Neuronal stem cell (in vitro differentiated cells): ENCODE results near the gene MYL9.

Experiments used
- DNase-seq: peaks from one replicate; pipeline ENCODE4 v3.0.0-alpha.2; 2013; ENCODE audit warnings: low spot score
- H2AFZ ChIP-seq: one replicate; pipeline ENCODE4 v1.6.1; 2013; ENCODE audit warnings: mild to moderate bottlenecking, low read length, inconsistent platforms
- H2AK5ac ChIP-seq: 2 replicates; pipeline ENCODE4 v1.6.1; 2013; ENCODE audit warnings: low read depth, mild to moderate bottlenecking, inconsistent platforms, low read length, moderate library complexity, mixed read lengths
- H2BK120ac ChIP-seq: 2 replicates; pipeline ENCODE4 v1.6.1; 2013; ENCODE audit warnings: low read depth, mild to moderate bottlenecking, inconsistent platforms, low read length, moderate library complexity, mixed read lengths
- H2BK12ac ChIP-seq: one replicate; pipeline ENCODE4 v1.6.1; 2013; ENCODE audit warnings: low read length, inconsistent platforms
- H2BK15ac ChIP-seq: 2 replicates; pipeline ENCODE4 v1.6.1; 2013; ENCODE audit warnings: mild to moderate bottlenecking, low read length, inconsistent platforms, mixed read lengths
- H2BK5ac ChIP-seq: one replicate; pipeline ENCODE4 v1.6.1; 2013; ENCODE audit warnings: inconsistent platforms, mild to moderate bottlenecking, low read length, moderate library complexity
- H3K14ac ChIP-seq: one replicate; pipeline ENCODE4 v1.6.1; 2013; ENCODE audit warnings: low read length, inconsistent platforms
- H3K18ac ChIP-seq: 2 replicates; pipeline ENCODE4 v1.6.1; 2013; ENCODE audit warnings: low read length, inconsistent platforms
- H3K23ac ChIP-seq: 2 replicates; pipeline ENCODE4 v1.6.1; 2013; ENCODE audit warnings: low read depth, mild to moderate bottlenecking, mixed read lengths, low read length, inconsistent platforms; ENCODE audit not compliant: poor library complexity
- H3K27ac ChIP-seq: replicated peaks from 3 replicates; pipeline ENCODE4 v1.5.1; 2013; ENCODE audit warnings: low read length, inconsistent platforms
- H3K27me3 ChIP-seq, 3 experiments: 2 replicates each; pipeline ENCODE4 v1.6.1; 2013; ENCODE audit warnings: low read length in 3 of 3, mild to moderate bottlenecking in 2 of 3, inconsistent platforms in 1 of 3, low read depth in 1 of 3, mixed read lengths in 1 of 3, moderate library complexity in 1 of 3; ENCODE audit not compliant: control insufficient read depth in 3 of 3, insufficient read depth in 3 of 3
- H3K36me3 ChIP-seq, 2 donors: replicated peaks in 1 of 2; 2 replicates each; pipeline ENCODE4 v1.6.1; 2013; ENCODE audit warnings: low read length in 2 of 2; ENCODE audit not compliant: control insufficient read depth in 2 of 2, insufficient read depth in 2 of 2
- H3K4ac ChIP-seq: 2 replicates; pipeline ENCODE4 v1.6.1; 2013; ENCODE audit warnings: inconsistent platforms, mild to moderate bottlenecking, low read length, moderate library complexity
- H3K4me1 ChIP-seq, 2 donors: 1 replicate in 1 of 2; 2 replicates in 1 of 2; pipeline ENCODE4 v1.6.1; 2013; ENCODE audit warnings: low read length in 2 of 2, low read depth in 1 of 2; ENCODE audit not compliant: control insufficient read depth in 2 of 2, insufficient read depth in 1 of 2
- H3K4me2 ChIP-seq: one replicate; pipeline ENCODE4 v1.6.1; 2013; ENCODE audit warnings: mild to moderate bottlenecking, low read length, inconsistent platforms; ENCODE audit not compliant: insufficient read depth, poor library complexity, severe bottlenecking
- H3K4me3 ChIP-seq, 2 donors: 2 replicates each; pipeline ENCODE4 v1.5.1; 2013; ENCODE audit warnings: low read length in 2 of 2, mild to moderate bottlenecking in 2 of 2, inconsistent platforms in 1 of 2, moderate library complexity in 1 of 2
- H3K79me1 ChIP-seq: one replicate; pipeline ENCODE4 v1.6.1; 2013; ENCODE audit warnings: low read depth, mild to moderate bottlenecking, inconsistent platforms, low read length, moderate library complexity
- H3K9ac ChIP-seq: one replicate; pipeline ENCODE4 v1.6.1; 2013; ENCODE audit warnings: mild to moderate bottlenecking, low read depth, low read length, inconsistent platforms; ENCODE audit not compliant: poor library complexity
- H3K9me3 ChIP-seq, 2 donors: replicated peaks in 1 of 2; 2 replicates each; pipeline versions ENCODE3 to v1.6.1; 2013; ENCODE audit warnings: low read length in 2 of 2, mild to moderate bottlenecking in 2 of 2, inconsistent platforms in 1 of 2, low read depth in 1 of 2, mixed read lengths in 1 of 2, moderate library complexity in 1 of 2; ENCODE audit not compliant: control insufficient read depth in 2 of 2, insufficient read depth in 1 of 2
- H4K8ac ChIP-seq: one replicate; pipeline ENCODE4 v1.6.1; 2013; ENCODE audit warnings: low read depth, mild to moderate bottlenecking, inconsistent platforms, low read length, moderate library complexity
- H4K91ac ChIP-seq: one replicate; pipeline ENCODE4 v1.6.1; 2013; ENCODE audit warnings: low read length, low read depth, mild to moderate bottlenecking, inconsistent platforms; ENCODE audit not compliant: poor library complexity
- WGBS, 2 donors: extraction: QIAGEN DNeasy Blood & Tissue Kit; methylation state at CpG; one replicate each; pipeline ENCODE4 v1.1.7; 2013; ENCODE audit warnings: missing lambda C conversion rate in 2 of 2, mixed read lengths in 1 of 2; ENCODE audit not compliant: insufficient read length in 2 of 2, insufficient replicate concordance in 1 of 2; ENCODE audit errors: extremely low coverage in 2 of 2; 5-methylcytosine and 5-hydroxymethylcytosine counted together

The MYL9 gene

GRCh38 chr20:36574366-36575135 is 33.2 kb downstream of the MYL9 start:
- Histone ChIP-seq H4K8ac (no peak overlapping the region), H2BK5ac (peak overlapping the region; percentile 91), H3K27me3 (no peaks in the 10 kb centered on the region), H2BK15ac (peak overlapping the region; percentile 82), H2AK5ac (peak overlapping the region; percentile 95), H3K4ac (peak overlapping the region; percentile 80), H2BK12ac (no peak overlapping the region), H3K4me3 (peak overlapping the region; percentile 92 to 94), H2AFZ (peak overlapping the region; percentile 90), H2BK120ac (peak overlapping the region; percentile 99), H3K36me3 (peaks cover 9 to 29% of the 10 kb centered on the region in 2 donors), H3K79me1 (peaks cover 14% of the 10 kb centered on the region), H3K4me1 (peaks cover 16 to 22% of the 10 kb centered on the region in 2 donors), H3K18ac (peak overlapping the region; percentile 99), H4K91ac (peak overlapping the region; percentile 56), H3K27ac (peak overlapping the region; percentile 62), H3K23ac (peak overlapping the region; percentile 52), H3K9ac (peak overlapping the region; percentile 98), H3K9me3 (no peaks in the 10 kb centered on the region), H3K4me2 (peak overlapping the region; percentile 90), H3K14ac (peak overlapping the region; percentile 91)
- no CpG with 5 or more reads among the region's 69 CpGs for WGBS, 2 donors
- DNase-seq, result peak; percentile 48

DNA sequence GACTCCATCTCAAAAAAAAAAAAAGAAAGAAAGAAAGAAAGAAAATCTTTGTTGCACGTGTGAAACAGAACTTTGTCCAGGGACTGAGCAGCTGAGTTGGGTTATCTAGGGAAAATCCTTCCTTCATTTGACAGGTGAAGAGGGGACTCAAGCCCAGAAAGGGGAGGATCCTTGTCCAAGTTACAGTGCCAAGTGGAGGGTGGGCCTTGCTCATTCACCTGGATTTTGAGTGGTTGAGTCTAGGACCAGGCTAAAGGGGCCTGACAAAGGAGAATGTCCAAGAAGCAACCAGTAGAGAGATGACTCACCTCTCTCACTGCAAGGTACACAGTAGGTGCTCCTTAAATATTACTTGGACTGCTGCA is 34.7 kb downstream of the MYL9 start:
- Histone ChIP-seq H3K4me1 (peaks cover 16 to 21% of the 10 kb centered on the region in 2 donors), H3K9ac (no peak overlapping the region), H3K4me2 (no peak overlapping the region), H2BK12ac (no peak overlapping the region), H2AFZ (no peak overlapping the region), H2BK15ac (no peak overlapping the region), H3K27ac (no peak overlapping the region), H3K14ac (no peak overlapping the region), H3K36me3 (peaks cover 20 to 43% of the 10 kb centered on the region in 2 donors), H3K4me3 (no peak overlapping the region), H4K91ac (no peak overlapping the region), H3K18ac (no peak overlapping the region), H3K9me3 (no peaks in the 10 kb centered on the region), H3K4ac (no peak overlapping the region), H2AK5ac (no peak overlapping the region), H3K27me3 (no peaks in the 10 kb centered on the region), H2BK5ac (no peak overlapping the region), H3K79me1 (peaks cover 19% of the 10 kb centered on the region), H2BK120ac (no peak overlapping the region), H3K23ac (no peak overlapping the region), H4K8ac (no peak overlapping the region)
- no CpG with 5 or more reads among the region's 1 CpG for WGBS, 2 donors
- DNase-seq, result no peak

DNA sequence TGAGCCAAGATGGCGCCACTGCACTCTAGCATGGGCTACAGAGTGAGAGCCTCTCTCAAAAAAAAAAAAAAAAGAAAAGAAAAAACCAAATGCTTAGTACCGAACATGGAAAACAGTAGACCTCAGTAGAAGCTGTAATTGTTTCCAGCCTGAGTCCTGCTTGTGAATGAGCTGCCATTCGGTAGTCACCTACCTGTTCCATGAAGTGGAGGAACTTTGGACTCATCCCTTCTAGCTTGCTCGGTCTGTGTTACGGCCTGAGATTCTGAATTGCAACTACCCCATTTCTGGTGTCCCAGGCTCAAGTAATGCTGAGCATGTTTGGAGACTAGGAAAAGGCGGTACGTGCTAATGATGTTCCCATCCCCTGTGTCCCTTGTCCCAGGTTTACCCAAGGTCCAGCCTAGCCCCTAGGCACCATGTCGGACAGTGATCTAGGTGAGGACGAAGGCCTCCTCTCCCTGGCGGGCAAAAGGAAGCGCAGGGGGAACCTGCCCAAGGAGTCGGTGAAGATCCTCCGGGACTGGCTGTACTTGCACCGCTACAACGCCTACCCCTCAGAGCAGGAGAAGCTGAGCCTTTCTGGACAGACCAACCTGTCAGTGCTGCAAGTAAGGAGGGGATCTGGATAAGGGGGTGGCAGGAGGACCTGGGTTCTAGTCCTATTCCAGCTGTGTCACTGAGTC is 37.2 kb downstream of the MYL9 start:
- peak overlapping the region; percentile 18 for H3K23ac ChIP-seq
- H2BK120ac ChIP-seq, result no peak overlapping the region
- H3K36me3 ChIP-seq, result peaks cover 34 to 67% of the 10 kb centered on the region in 2 donors
- H3K18ac ChIP-seq, result no peak overlapping the region
- peaks cover 18% of the 10 kb centered on the region for H3K79me1 ChIP-seq
- no peak overlapping the region for H3K4ac ChIP-seq
- no peak overlapping the region for H3K9ac ChIP-seq
- no peak overlapping the region for H3K27ac ChIP-seq
- no peaks in the 10 kb centered on the region for H3K9me3 ChIP-seq
- no peak for DNase-seq
- no peak overlapping the region for H2AK5ac ChIP-seq
- H2BK15ac ChIP-seq, result no peak overlapping the region
- peaks cover 0 to 5% of the 10 kb centered on the region in 2 donors for H3K4me1 ChIP-seq
- no peak overlapping the region for H2BK12ac ChIP-seq
- no peak overlapping the region for H2BK5ac ChIP-seq
- no peak overlapping the region for H3K4me2 ChIP-seq
- no CpG with 5 or more reads among the region's 15 CpGs for WGBS, 2 donors
- H2AFZ ChIP-seq, result no peak overlapping the region
- H4K91ac ChIP-seq, result no peak overlapping the region
- H3K4me3 ChIP-seq, result peak overlapping the region in 1 of 2 donors; percentile 51
- no peaks in the 10 kb centered on the region for H3K27me3 ChIP-seq
- H4K8ac ChIP-seq, result no peak overlapping the region
- no peak overlapping the region for H3K14ac ChIP-seq

- Histone ChIP-seq H4K8ac (no peak overlapping the region), H3K9me3 (no peaks in the 10 kb centered on the region), H3K27me3 (no peaks in the 10 kb centered on the region), H2BK120ac (no peak overlapping the region), H3K27ac (no peak overlapping the region), H3K4me2 (no peak overlapping the region), H3K4me3 (no peak overlapping the region), H3K18ac (no peak overlapping the region), H3K14ac (no peak overlapping the region), H2AK5ac (no peak overlapping the region), H2AFZ (no peak overlapping the region), H2BK12ac (no peak overlapping the region), H3K23ac (no peak overlapping the region), H3K79me1 (peaks cover 14% of the 10 kb centered on the region), H4K91ac (no peak overlapping the region), H2BK5ac (no peak overlapping the region), H3K36me3 (peaks cover 40 to 79% of the 10 kb centered on the region in 2 donors), H2BK15ac (no peak overlapping the region), H3K9ac (no peak overlapping the region), H3K4me1 (peaks cover 0 to 5% of the 10 kb centered on the region in 2 donors), H3K4ac (no peak overlapping the region)
- no peak for DNase-seq
- WGBS, 2 donors, result no CpG with 5 or more reads among the region's 2 CpGs
Observed at GRCh38 chr20:36579996-36580545, 38.8 kb downstream of the MYL9 start.
